GM12892 (cell line): ENCODE measurements around the gene FAM180A.

ENCODE experiments used
- POLR2A ChIP-seq: IDR thresholded peaks from 2 replicates; pipeline ENCODE4 v1.6.1; 2011; ENCODE audit warnings: low read depth, low read length, control low read depth
- POLR2AphosphoS5 ChIP-seq: IDR thresholded peaks from 2 replicates; pipeline ENCODE4 v1.6.1; 2011; ENCODE audit warnings: low read depth, low read length, control low read depth
- TAF1 ChIP-seq: IDR thresholded peaks from 2 replicates; pipeline ENCODE4 v1.6.1; 2011; ENCODE audit warnings: low read depth, mild to moderate bottlenecking, control low read depth, low read length, borderline replicate concordance

- TF ChIP-seq TAF1 (no peak), POLR2A (no peak), POLR2AphosphoS5 (no peak)
Observed at GRCh38 chr7:135741905-135742304, 6.7 kb downstream of the FAM180A start.
